ENCODE measurements around the gene DUOX1.
"Not testable (repeated sequence)": the region's sequence is repeated elsewhere in the genome, so short reads cannot be mapped to it uniquely, and the experiment has no call there.

Gene DUOX1

DNA sequence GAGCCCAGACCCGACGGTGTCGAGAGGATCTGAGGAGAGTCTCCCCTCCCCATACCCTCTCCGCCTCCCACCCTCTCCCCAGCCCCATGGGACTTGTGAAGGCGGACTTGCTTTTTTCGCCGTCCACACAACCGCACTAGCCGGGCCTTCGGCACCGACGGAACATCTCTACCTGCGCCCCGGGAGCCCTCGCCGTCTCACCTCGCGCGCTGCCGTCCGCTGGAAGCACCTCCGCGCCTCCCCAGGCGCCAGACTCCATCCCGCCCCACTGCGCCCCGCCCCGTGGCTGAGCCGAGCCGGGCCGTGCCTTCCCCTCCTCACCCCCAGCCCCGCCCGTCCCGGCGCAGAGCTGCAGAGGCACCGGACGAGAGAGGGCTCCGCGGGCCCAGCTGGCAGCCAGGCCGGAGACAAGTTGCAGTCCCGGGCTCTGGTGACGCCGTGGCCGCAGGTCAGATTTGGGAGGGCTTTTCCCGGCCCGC, at the start of gene DUOX1, which contains the start of gene DUOXA1:
Gene DUOX1 (plus strand): TSS at position 344 of the 479 bp plus-strand sequence. CDS start 1,973 bp downstream, outside the sequence.
Gene DUOXA1 (minus strand): TSS at position 229 of the 479 bp plus-strand sequence. CDS start 6,865 bp downstream, outside the sequence.
- H3K36me3 ChIP-seq (ENCODE audit: control insufficient read depth, insufficient read depth, low read length): no peaks in the 10 kb centered on the region
- H3K9ac ChIP-seq (ENCODE audit: low read length): no peak within 1 kb of the TSS
- H3K9me3 ChIP-seq (ENCODE audit: control insufficient read depth, insufficient read depth, low read depth, low read length): no peaks in the 10 kb centered on the region
- no peak within 1 kb of the TSS for H3K27ac ChIP-seq (ENCODE audit: low read depth, low read length)
- peaks cover 8% of the 10 kb centered on the region; the same call in 1 of the 2 replicates for H3K4me1 ChIP-seq (ENCODE audit: control insufficient read depth, insufficient read depth, low read length)
- H3K27me3 ChIP-seq (ENCODE audit: control insufficient read depth, insufficient read depth, low read length): peaks cover 100% of the 10 kb centered on the region
- H3K4me3 ChIP-seq (ENCODE audit: low read depth, low read length): peak within 1 kb of the TSS; percentile 84

DNA sequence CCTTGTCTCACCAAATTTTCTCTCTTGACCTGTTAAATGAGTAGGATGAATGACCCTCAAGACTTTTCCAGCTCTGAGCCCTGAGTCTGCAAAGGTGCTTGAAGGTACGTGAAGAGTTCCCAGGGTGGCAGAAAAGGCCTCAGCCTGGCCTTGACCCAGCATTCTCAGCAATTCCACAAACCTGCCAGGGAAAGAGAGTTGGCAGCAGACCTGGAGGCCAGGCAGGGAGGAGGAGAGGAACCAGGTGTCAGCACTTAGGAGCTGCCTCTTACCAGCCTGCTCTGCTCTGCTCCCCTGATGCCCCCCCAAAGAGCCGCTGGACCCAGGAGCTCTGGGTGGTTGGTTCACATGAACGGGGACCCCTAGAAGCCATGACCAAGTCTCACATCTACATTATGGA, 49.2 kb upstream of the DUOX1 start:
- not testable (repeated sequence) for H3K4me3 ChIP-seq (ENCODE audit: low read depth, low read length); H3K36me3 ChIP-seq (ENCODE audit: control insufficient read depth, insufficient read depth, low read length); H3K27ac ChIP-seq (ENCODE audit: low read depth, low read length); H3K4me1 ChIP-seq (ENCODE audit: control insufficient read depth, insufficient read depth, low read length); H3K27me3 ChIP-seq (ENCODE audit: control insufficient read depth, insufficient read depth, low read length); H3K9me3 ChIP-seq (ENCODE audit: control insufficient read depth, insufficient read depth, low read depth, low read length); H3K9ac ChIP-seq (ENCODE audit: low read length)

DNA sequence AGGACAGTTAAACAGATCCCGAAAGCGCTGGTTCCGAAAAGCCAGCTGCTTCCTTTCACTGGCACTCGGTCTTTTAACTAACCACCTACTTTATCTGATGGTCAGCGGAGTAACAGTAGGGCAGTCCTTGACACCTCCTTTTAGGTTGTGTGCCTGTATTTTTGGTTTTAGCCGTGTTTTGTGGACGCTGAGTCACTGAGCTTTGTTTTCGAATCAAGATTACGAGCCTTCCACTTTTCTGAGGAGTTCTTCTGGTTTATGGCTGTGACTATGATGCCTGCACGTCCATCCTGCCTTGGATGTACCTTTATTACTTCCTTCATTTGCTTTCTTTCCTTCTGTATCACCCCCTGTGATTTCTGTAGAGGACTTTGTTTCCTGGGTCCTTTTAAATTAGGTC, 47.4 kb upstream of the DUOX1 start:
- H3K4me1 ChIP-seq (ENCODE audit: control insufficient read depth, insufficient read depth, low read length); H3K4me3 ChIP-seq (ENCODE audit: low read depth, low read length); H3K27me3 ChIP-seq (ENCODE audit: control insufficient read depth, insufficient read depth, low read length); H3K9me3 ChIP-seq (ENCODE audit: control insufficient read depth, insufficient read depth, low read depth, low read length); H3K9ac ChIP-seq (ENCODE audit: low read length); H3K36me3 ChIP-seq (ENCODE audit: control insufficient read depth, insufficient read depth, low read length); H3K27ac ChIP-seq (ENCODE audit: low read depth, low read length): not testable (repeated sequence)

GRCh38 chr15:45083223-45083622, 46.6 kb upstream of the DUOX1 start:
- no peak overlapping the region for H3K27ac ChIP-seq (ENCODE audit: low read depth, low read length)
- no peak overlapping the region for H3K9ac ChIP-seq (ENCODE audit: low read length)
- H3K36me3 ChIP-seq (ENCODE audit: control insufficient read depth, insufficient read depth, low read length): no peaks in the 10 kb centered on the region
- no peaks in the 10 kb centered on the region for H3K27me3 ChIP-seq (ENCODE audit: control insufficient read depth, insufficient read depth, low read length)
- H3K4me1 ChIP-seq (ENCODE audit: control insufficient read depth, insufficient read depth, low read length): no peaks in the 10 kb centered on the region
- H3K4me3 ChIP-seq (ENCODE audit: low read depth, low read length): no peak overlapping the region
- no peaks in the 10 kb centered on the region for H3K9me3 ChIP-seq (ENCODE audit: control insufficient read depth, insufficient read depth, low read depth, low read length)

- no peaks in the 10 kb centered on the region for H3K9me3 ChIP-seq (ENCODE audit: control insufficient read depth, insufficient read depth, low read depth, low read length)
- H3K9ac ChIP-seq (ENCODE audit: low read length): no peak overlapping the region
- H3K27ac ChIP-seq (ENCODE audit: low read depth, low read length): no peak overlapping the region
- H3K36me3 ChIP-seq (ENCODE audit: control insufficient read depth, insufficient read depth, low read length): no peaks in the 10 kb centered on the region
- no peak overlapping the region for H3K4me3 ChIP-seq (ENCODE audit: low read depth, low read length)
- H3K27me3 ChIP-seq (ENCODE audit: control insufficient read depth, insufficient read depth, low read length): no peaks in the 10 kb centered on the region
- H3K4me1 ChIP-seq (ENCODE audit: control insufficient read depth, insufficient read depth, low read length): no peaks in the 10 kb centered on the region
Measured at GRCh38 chr15:45084163-45084562, 45.6 kb upstream of the DUOX1 start.

DNA sequence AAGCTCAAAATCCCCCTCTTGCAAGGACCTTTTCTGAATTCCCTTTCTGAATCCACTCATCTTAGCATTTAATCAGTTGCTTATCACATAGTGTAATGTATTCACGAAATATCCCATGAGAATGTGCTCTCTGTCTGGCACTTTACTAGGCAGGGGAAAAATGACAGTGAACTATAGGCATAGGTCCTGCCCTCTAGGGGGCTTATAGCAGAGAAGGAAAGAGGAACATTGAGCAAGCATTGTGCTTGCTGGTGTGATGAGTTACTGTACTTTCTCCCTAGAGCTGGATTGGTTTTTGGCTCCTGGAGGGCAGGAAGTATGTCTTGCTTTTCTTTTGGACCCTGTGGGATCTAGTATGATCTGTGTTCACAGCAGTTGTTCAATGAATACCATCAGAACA, 42.3 kb upstream of the DUOX1 start:
- Histone ChIP-seq H3K27me3 (ENCODE audit: control insufficient read depth, insufficient read depth, low read length) (peaks cover 3% of the 10 kb centered on the region; the same call in 1 of the 2 replicates), H3K36me3 (ENCODE audit: control insufficient read depth, insufficient read depth, low read length) (no peaks in the 10 kb centered on the region), H3K9me3 (ENCODE audit: control insufficient read depth, insufficient read depth, low read depth, low read length) (no peaks in the 10 kb centered on the region), H3K4me3 (ENCODE audit: low read depth, low read length) (no peak overlapping the region), H3K9ac (ENCODE audit: low read length) (no peak overlapping the region), H3K4me1 (ENCODE audit: control insufficient read depth, insufficient read depth, low read length) (no peaks in the 10 kb centered on the region), H3K27ac (ENCODE audit: low read depth, low read length) (no peak overlapping the region)

DNA sequence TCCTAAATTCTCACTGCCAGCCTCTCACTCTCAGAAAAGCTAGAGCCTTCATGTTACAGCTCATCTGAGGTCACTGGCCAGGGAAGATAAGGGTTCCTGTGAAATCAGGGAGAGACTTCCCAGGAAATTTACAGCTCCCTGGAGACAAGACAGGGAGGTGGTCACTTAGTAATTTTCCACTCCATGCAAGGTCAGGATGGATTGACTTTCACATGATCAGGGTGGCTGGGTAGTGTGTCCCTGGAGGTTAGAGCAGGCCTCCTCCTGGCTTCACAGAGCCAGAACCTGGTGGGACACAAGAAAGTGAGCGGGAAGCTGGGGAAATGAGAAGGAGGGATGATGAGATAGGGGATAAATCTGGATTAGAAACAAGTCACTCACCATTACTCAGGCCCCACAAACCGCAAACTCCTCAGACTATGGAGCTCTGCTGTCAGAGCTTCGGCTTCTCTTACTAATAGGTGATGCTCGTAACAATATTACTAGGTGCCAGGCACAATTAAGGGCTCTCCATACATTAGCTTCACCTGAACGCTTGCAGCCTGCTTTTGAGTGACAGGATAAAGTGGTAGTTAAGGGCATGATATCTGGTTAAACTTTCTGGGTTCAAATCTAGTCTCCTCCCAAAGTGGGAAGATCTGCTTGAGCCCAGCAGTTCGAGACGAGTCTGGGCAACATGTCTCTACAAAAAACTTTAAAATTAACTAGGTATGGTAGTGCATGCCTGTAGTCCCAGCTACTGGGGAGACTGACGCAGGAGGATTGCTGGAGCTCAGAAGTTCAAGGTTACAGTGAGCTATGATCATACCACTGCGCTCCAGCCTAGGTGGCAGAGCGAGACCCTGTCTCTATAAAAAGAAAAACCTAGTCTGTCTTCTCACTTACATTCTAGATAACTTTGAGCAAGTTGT, 40.7 kb upstream of the DUOX1 start:
- H3K4me3 ChIP-seq (ENCODE audit: low read depth, low read length): no peak overlapping the region

DNA sequence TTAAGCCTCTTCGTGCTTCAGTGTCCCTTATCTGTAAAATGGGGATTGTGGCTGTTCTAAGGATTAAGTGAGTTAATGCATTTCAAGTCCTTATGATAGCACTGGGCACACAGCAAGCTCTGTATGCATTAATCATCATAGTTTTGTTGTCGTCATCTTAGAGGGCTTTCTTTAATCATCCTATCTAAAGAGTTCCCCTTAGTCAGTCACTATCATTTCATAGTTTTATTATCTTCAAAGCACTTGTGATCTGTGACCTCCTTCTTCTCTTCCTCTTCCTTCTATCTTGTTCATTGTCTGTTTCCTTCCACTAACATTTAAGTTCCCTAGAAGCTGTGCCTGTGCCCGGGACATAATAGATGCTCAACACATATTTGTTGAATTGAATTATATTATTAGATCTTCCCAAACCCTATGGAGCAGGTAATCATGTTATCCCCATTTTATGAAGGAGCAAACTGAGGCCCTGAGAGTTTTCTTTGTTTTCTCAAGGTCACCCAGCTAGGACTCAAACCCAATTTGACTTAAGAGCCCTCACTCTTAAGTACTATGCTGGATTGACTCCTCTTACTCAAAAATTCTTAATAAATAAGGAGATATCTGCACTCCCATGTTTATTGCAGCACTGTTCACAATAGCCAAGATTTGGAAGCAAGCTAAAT, 40.0 kb upstream of the DUOX1 start:
- H3K27me3 ChIP-seq (ENCODE audit: control insufficient read depth, insufficient read depth, low read length): peaks cover 3% of the 10 kb centered on the region; the same call in 1 of the 2 replicates

More for the DNA sequence above, 40.7 kb upstream of the DUOX1 start:
- Histone ChIP-seq H3K9ac (ENCODE audit: low read length) (no peak overlapping the region), H3K36me3 (ENCODE audit: control insufficient read depth, insufficient read depth, low read length) (no peaks in the 10 kb centered on the region), H3K4me1 (ENCODE audit: control insufficient read depth, insufficient read depth, low read length) (no peaks in the 10 kb centered on the region), H3K27me3 (ENCODE audit: control insufficient read depth, insufficient read depth, low read length) (peaks cover 3% of the 10 kb centered on the region; the same call in 1 of the 2 replicates), H3K27ac (ENCODE audit: low read depth, low read length) (no peak overlapping the region), H3K9me3 (ENCODE audit: control insufficient read depth, insufficient read depth, low read depth, low read length) (no peaks in the 10 kb centered on the region)

DNA sequence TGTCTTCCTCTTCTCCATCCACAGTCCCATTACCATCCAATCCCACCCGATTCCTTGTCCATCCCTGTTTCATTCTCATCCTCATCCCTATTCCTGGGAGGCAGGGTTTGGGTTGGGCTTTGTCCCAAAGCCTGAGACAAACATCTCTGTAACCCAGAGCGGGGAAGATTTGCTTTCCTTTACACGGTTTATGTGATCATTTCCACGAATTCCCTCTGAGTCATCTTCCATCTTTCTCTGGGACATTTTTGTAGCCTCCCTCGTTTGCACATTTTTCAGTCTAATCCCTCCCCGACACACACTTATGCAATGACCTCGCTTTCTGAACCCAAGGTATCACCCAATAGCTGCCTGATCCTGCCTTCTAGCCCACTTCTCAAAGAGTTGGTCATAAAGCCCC, 38.6 kb upstream of the DUOX1 start:
- no peaks in the 10 kb centered on the region for H3K4me1 ChIP-seq (ENCODE audit: control insufficient read depth, insufficient read depth, low read length)
- no peak overlapping the region for H3K9ac ChIP-seq (ENCODE audit: low read length)
- no peak overlapping the region for H3K4me3 ChIP-seq (ENCODE audit: low read depth, low read length)
- H3K9me3 ChIP-seq (ENCODE audit: control insufficient read depth, insufficient read depth, low read depth, low read length): no peaks in the 10 kb centered on the region
- H3K27ac ChIP-seq (ENCODE audit: low read depth, low read length): no peak overlapping the region
- peaks cover 3% of the 10 kb centered on the region; the same call in 1 of the 2 replicates for H3K27me3 ChIP-seq (ENCODE audit: control insufficient read depth, insufficient read depth, low read length)
- no peaks in the 10 kb centered on the region for H3K36me3 ChIP-seq (ENCODE audit: control insufficient read depth, insufficient read depth, low read length)

More for the DNA sequence above, 40.0 kb upstream of the DUOX1 start:
- Histone ChIP-seq H3K9me3 (ENCODE audit: control insufficient read depth, insufficient read depth, low read depth, low read length) (no peaks in the 10 kb centered on the region), H3K4me3 (ENCODE audit: low read depth, low read length) (no peak overlapping the region), H3K27ac (ENCODE audit: low read depth, low read length) (no peak overlapping the region), H3K4me1 (ENCODE audit: control insufficient read depth, insufficient read depth, low read length) (no peaks in the 10 kb centered on the region), H3K36me3 (ENCODE audit: control insufficient read depth, insufficient read depth, low read length) (no peaks in the 10 kb centered on the region), H3K9ac (ENCODE audit: low read length) (no peak overlapping the region)

DNA sequence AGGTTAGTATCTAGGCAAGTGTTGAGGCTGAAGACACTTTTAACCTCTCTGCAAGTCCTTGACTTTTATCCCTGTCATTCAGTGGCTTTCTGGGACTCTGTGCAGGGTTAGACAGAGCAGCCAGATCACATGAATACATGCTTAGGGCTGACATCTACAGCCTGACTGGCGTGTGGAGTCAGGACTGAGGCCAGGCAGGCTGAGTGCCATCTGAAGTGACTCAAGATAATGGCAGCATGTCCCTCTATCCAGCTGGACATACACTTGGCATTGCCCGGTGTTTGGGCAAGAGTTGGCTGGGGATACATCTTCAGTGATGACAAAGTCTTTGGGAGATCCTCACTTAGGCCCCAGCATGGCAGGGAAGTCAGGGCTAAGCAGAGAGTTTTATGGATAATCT, 38.2 kb upstream of the DUOX1 start:
- H3K9me3 ChIP-seq (ENCODE audit: control insufficient read depth, insufficient read depth, low read depth, low read length): no peaks in the 10 kb centered on the region
- H3K9ac ChIP-seq (ENCODE audit: low read length): no peak overlapping the region
- no peak overlapping the region for H3K27ac ChIP-seq (ENCODE audit: low read depth, low read length)
- H3K4me1 ChIP-seq (ENCODE audit: control insufficient read depth, insufficient read depth, low read length): no peaks in the 10 kb centered on the region
- H3K27me3 ChIP-seq (ENCODE audit: control insufficient read depth, insufficient read depth, low read length): peaks cover 3% of the 10 kb centered on the region; the same call in 1 of the 2 replicates
- H3K4me3 ChIP-seq (ENCODE audit: low read depth, low read length): no peak overlapping the region
- no peaks in the 10 kb centered on the region for H3K36me3 ChIP-seq (ENCODE audit: control insufficient read depth, insufficient read depth, low read length)

DNA sequence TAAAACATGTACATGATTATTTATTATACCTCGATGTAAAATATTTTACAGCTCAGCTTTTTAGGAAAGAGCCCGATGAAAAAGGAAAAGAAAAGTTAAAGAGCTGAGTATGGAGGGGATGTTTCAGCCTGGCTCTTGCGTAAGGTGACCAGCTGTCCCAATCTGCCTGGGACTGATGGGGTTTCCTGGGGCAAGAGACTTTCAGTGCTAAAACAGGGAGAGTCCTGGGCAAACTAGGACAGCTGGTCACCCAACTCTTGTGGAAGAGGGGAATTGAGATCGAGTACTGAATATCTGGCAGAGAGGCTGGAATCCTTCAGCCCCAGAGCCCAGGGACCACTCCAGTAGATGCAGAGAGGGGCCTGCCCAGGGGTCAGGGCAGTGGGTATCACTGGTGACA, 36.8 kb upstream of the DUOX1 start:
- Histone ChIP-seq H3K9me3 (ENCODE audit: control insufficient read depth, insufficient read depth, low read depth, low read length) (no peaks in the 10 kb centered on the region), H3K9ac (ENCODE audit: low read length) (no peak overlapping the region), H3K4me1 (ENCODE audit: control insufficient read depth, insufficient read depth, low read length) (no peaks in the 10 kb centered on the region), H3K4me3 (ENCODE audit: low read depth, low read length) (no peak overlapping the region), H3K27ac (ENCODE audit: low read depth, low read length) (no peak overlapping the region), H3K27me3 (ENCODE audit: control insufficient read depth, insufficient read depth, low read length) (peaks cover 3% of the 10 kb centered on the region; the same call in 1 of the 2 replicates), H3K36me3 (ENCODE audit: control insufficient read depth, insufficient read depth, low read length) (no peaks in the 10 kb centered on the region)
